ENCODE measurements around the gene ATPAF1. TPM values are rescaled to one million over a fixed set of nuclear protein-coding genes. Genes with fewer than 3 reads are reported as not detected.
"Not testable (repeated sequence)": the region's sequence is repeated elsewhere in the genome, so short reads cannot be mapped to it uniquely, and the experiment has no call there.

ATPAF1 gene
- total and polyA plus RNA-seq, 9 donors, result 42.5 to 59.4 (median 50.8) TPM

DNA sequence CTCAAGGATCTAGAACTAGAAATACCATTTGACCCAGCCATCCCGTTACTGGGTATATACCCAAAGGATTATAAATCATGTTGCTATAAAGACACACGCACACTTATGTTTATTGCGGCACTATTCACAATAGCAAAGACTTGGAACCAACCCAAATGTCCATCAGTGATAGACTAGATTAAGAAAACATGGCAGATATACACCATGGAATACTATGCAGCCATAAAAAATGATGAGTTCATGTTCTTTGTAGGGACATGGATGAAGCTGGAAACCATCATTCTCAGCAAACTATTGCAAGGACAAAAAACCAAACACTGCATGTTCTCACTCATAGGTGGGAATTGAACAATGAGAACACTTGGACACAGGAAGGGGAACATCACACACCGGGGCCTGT lies 26.5 kb upstream of the ATPAF1 start:
- DNase-seq; H3K9me3 ChIP-seq (replicated peaks; ENCODE audit: control insufficient read depth, low read depth, low read length); H3K27ac ChIP-seq (ENCODE audit: low read length); H3K4me3 ChIP-seq (ENCODE audit: low read length); H3K27me3 ChIP-seq (ENCODE audit: control insufficient read depth, insufficient read depth, low read length): not testable (repeated sequence)
- peaks cover 13% of the 10 kb centered on the region for H3K4me1 ChIP-seq (ENCODE audit: control insufficient read depth, insufficient read depth, low read length)
- peaks cover 22% of the 10 kb centered on the region for H3K36me3 ChIP-seq (ENCODE audit: control insufficient read depth, insufficient read depth, low read length)
- no CpG with 5 or more reads among the region's 4 CpGs for WGBS (ENCODE audit: insufficient coverage)

DNA sequence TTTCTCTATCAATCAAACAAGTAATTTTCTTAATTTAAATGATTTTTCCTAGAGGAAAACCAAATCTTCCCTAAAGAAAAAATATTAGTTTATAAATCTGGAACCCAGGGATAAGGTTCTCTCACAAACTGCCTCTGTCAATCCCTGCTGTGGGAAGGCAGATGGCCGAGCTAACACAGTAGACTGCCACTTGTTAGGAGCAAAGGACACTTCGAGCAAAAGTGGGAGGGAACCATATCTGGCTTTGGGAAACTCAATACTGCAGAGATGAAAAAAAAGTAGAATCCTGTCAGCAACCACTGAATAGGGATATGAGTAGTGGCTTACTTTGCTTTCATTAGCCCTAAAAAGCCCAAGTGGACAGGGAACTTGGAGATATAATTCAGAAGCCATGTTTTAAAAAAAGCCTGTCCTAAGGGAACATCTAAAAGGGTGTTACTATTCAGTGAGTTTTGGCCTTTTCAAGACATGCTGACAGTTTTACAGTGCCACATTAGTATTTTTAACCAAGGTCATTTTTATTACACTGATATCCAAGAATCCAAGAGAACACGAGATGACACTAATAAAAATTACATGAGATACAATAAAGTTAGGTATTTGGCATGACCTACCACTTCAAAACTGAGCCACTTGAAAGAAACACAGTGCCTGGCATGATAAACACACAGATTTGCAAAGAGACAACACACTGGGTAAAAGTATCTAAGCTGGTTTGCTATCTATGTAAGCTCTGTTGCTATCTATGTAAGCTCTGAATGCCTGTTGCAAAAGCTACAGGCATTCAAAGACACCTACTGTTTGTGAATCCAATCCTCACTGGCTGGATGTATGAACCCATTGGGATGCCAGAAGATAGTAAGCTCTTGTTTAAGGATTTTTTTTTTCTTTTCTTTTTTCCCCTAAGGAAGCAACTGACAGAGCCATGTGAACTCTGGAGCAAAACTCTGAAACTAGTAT lies 24.9 kb upstream of the ATPAF1 start:
- H3K4me3 ChIP-seq (ENCODE audit: low read length), result no peak overlapping the region
- peak overlapping the region; percentile 6 for H3K27ac ChIP-seq (ENCODE audit: low read length)
- no peaks in the 10 kb centered on the region for H3K27me3 ChIP-seq (ENCODE audit: control insufficient read depth, insufficient read depth, low read length)
- no peak for DNase-seq
- 59% methylated on average over 2 of the region's 3 CpGs for WGBS (ENCODE audit: insufficient coverage)
- H3K9me3 ChIP-seq (replicated peaks; ENCODE audit: control insufficient read depth, low read depth, low read length), result no peaks in the 10 kb centered on the region
- peaks cover 14% of the 10 kb centered on the region for H3K4me1 ChIP-seq (ENCODE audit: control insufficient read depth, insufficient read depth, low read length)
- H3K36me3 ChIP-seq (ENCODE audit: control insufficient read depth, insufficient read depth, low read length), result peaks cover 30% of the 10 kb centered on the region

- H3K4me3 ChIP-seq (ENCODE audit: low read length), result no peak overlapping the region
- 83% methylated on average over 1 of the region's 6 CpGs for WGBS (ENCODE audit: insufficient coverage)
- H3K4me1 ChIP-seq (ENCODE audit: control insufficient read depth, insufficient read depth, low read length), result peaks cover 19% of the 10 kb centered on the region
- no peaks in the 10 kb centered on the region for H3K27me3 ChIP-seq (ENCODE audit: control insufficient read depth, insufficient read depth, low read length)
- no peak overlapping the region for H3K27ac ChIP-seq (ENCODE audit: low read length)
- peaks cover 33% of the 10 kb centered on the region for H3K36me3 ChIP-seq (ENCODE audit: control insufficient read depth, insufficient read depth, low read length)
- no peaks in the 10 kb centered on the region for H3K9me3 ChIP-seq (replicated peaks; ENCODE audit: control insufficient read depth, low read depth, low read length)
- DNase-seq, result no peak
Measured at GRCh38 chr1:46691997-46692790, 24.0 kb upstream of the ATPAF1 start.

DNA sequence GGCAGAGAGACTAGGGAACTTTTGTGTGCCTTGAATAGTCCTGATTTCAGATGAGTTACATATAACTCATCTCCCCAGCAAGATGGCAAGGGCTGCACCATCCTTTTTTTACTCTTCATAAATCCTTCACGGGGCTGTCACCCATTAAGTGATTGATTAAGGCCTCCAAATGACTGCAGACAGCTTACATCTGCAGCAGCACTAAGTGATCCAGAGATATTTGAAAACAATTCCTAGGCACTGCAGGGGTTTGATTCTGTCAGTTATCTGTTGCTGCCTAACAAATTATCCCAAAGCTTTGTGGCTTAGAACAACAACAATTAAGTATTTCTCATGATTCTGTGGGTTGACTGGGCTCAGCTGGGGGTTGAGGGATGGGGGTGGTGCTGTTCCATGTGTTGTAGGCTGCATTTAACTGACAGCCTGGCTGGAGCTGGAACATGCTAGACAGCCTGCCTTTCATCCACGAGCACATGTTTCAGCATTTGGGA lies 22.8 kb upstream of the ATPAF1 start:
- H3K27me3 ChIP-seq (ENCODE audit: control insufficient read depth, insufficient read depth, low read length), result no peaks in the 10 kb centered on the region
- no peaks in the 10 kb centered on the region for H3K9me3 ChIP-seq (replicated peaks; ENCODE audit: control insufficient read depth, low read depth, low read length)
- H3K4me3 ChIP-seq (ENCODE audit: low read length), result no peak overlapping the region
- no peak overlapping the region for H3K27ac ChIP-seq (ENCODE audit: low read length)
- H3K36me3 ChIP-seq (ENCODE audit: control insufficient read depth, insufficient read depth, low read length), result peaks cover 40% of the 10 kb centered on the region
- DNase-seq, result no peak
- WGBS (ENCODE audit: insufficient coverage), result 100% methylated on average over 1 of the region's 2 CpGs
- H3K4me1 ChIP-seq (ENCODE audit: control insufficient read depth, insufficient read depth, low read length), result peaks cover 19% of the 10 kb centered on the region

DNA sequence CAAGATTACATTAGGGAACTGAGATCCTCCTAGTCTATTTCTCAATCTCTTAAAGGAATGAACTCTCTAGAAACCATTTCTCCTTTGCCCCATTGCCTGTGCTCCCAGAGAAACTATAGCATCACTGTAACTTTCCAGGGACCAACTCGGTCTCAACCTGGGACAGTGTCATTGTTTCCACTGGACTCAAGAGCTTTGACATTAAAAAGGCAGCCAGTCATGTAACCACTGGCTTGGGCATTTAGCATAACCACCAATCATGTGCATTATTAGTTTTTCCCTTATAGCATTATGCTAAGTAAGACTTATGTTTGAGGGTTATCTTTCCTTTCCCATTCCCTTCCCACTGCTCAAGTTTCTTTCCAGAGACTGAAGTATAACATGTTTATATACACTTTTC lies 21.7 kb upstream of the ATPAF1 start:
- Histone ChIP-seq H3K27ac (ENCODE audit: low read length) (peak overlapping the region; percentile 80), H3K4me1 (ENCODE audit: control insufficient read depth, insufficient read depth, low read length) (peaks cover 19% of the 10 kb centered on the region)

DNA sequence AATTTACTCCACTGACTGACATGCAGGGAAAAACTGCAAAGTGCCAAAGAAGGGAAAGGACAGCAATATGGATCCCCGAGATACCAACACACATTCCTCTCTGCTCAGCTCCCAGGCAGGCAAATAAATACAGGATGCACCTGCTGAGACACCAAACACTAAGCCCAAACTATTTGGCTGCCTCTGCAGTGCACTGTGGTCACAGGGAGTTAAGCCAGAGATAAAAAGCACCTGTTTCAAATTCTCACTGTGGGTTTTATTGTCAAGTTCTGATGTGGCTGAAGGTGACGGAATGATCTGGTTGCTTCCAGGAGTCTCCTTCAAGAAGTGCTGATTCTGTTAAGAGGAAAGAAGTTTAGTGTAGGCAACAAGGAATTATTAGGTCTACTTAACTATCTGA lies 21.2 kb upstream of the ATPAF1 start:
- peak; percentile 65 for DNase-seq
- H3K27me3 ChIP-seq (ENCODE audit: control insufficient read depth, insufficient read depth, low read length), result no peaks in the 10 kb centered on the region
- peaks cover 38% of the 10 kb centered on the region for H3K36me3 ChIP-seq (ENCODE audit: control insufficient read depth, insufficient read depth, low read length)
- H3K9me3 ChIP-seq (replicated peaks; ENCODE audit: control insufficient read depth, low read depth, low read length), result no peaks in the 10 kb centered on the region
- no CpG with 5 or more reads among the region's 2 CpGs for WGBS (ENCODE audit: insufficient coverage)
- H3K27ac ChIP-seq (ENCODE audit: low read length), result peak overlapping the region; percentile 80
- no peak overlapping the region for H3K4me3 ChIP-seq (ENCODE audit: low read length)
- peaks cover 19% of the 10 kb centered on the region for H3K4me1 ChIP-seq (ENCODE audit: control insufficient read depth, insufficient read depth, low read length)

More for the DNA sequence above, 21.7 kb upstream of the ATPAF1 start:
- H3K36me3 ChIP-seq (ENCODE audit: control insufficient read depth, insufficient read depth, low read length), result peaks cover 34% of the 10 kb centered on the region
- H3K27me3 ChIP-seq (ENCODE audit: control insufficient read depth, insufficient read depth, low read length), result no peaks in the 10 kb centered on the region
- H3K4me3 ChIP-seq (ENCODE audit: low read length), result no peak overlapping the region
- no peaks in the 10 kb centered on the region for H3K9me3 ChIP-seq (replicated peaks; ENCODE audit: control insufficient read depth, low read depth, low read length)
- WGBS (ENCODE audit: insufficient coverage), result 100% methylated on average over 1 of the region's 1 CpG
- no peak for DNase-seq

DNA sequence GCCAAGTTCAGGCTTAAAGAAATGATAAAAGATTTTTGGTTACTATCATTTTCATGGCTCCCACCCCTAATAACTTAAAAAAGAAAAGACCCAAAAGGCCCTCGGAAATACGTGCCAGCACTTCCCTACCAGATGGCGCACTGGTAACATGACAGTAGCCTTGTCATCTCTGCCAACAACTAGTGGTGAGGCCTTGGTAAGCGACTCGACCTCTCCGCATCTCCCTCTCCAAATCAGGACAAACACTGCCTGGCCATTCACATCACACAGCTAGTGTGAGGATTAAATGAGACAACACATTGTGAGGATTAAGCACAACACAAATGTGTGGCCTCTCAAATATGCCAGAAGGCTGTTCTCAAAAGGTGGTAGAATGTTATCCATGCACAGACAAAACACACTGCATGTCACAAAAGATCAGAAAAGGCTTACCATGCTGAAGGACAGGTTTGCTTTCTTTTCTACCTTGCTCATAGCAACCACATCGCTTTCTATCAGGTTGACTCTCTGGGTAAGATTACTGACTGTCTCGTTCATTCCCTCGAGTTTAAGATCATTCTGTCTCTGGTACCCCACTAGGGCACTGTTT lies 19.9 kb upstream of the ATPAF1 start:
- H3K27ac ChIP-seq (ENCODE audit: low read length), result peak overlapping the region; percentile 37
- H3K36me3 ChIP-seq (ENCODE audit: control insufficient read depth, insufficient read depth, low read length), result peaks cover 48% of the 10 kb centered on the region

GRCh38 chr1:46687093-46687659 lies 19.0 kb upstream of the ATPAF1 start:
- Histone ChIP-seq H3K27me3 (ENCODE audit: control insufficient read depth, insufficient read depth, low read length) (no peaks in the 10 kb centered on the region), H3K36me3 (ENCODE audit: control insufficient read depth, insufficient read depth, low read length) (peaks cover 53% of the 10 kb centered on the region), H3K9me3 (replicated peaks; ENCODE audit: control insufficient read depth, low read depth, low read length) (no peaks in the 10 kb centered on the region), H3K4me3 (ENCODE audit: low read length) (no peak overlapping the region), H3K27ac (ENCODE audit: low read length) (peak overlapping the region; percentile 37), H3K4me1 (ENCODE audit: control insufficient read depth, insufficient read depth, low read length) (peaks cover 19% of the 10 kb centered on the region)
- peak; percentile 55 for DNase-seq
- no CpG with 5 or more reads among the region's 2 CpGs for WGBS (ENCODE audit: insufficient coverage)

More for the DNA sequence above, 19.9 kb upstream of the ATPAF1 start:
- WGBS (ENCODE audit: insufficient coverage), result 86% methylated on average over 1 of the region's 9 CpGs
- no peaks in the 10 kb centered on the region for H3K9me3 ChIP-seq (replicated peaks; ENCODE audit: control insufficient read depth, low read depth, low read length)
- DNase-seq, result no peak
- peaks cover 19% of the 10 kb centered on the region for H3K4me1 ChIP-seq (ENCODE audit: control insufficient read depth, insufficient read depth, low read length)
- H3K4me3 ChIP-seq (ENCODE audit: low read length), result no peak overlapping the region
- no peaks in the 10 kb centered on the region for H3K27me3 ChIP-seq (ENCODE audit: control insufficient read depth, insufficient read depth, low read length)

GRCh38 chr1:46686255-46686654 lies 18.1 kb upstream of the ATPAF1 start:
- H3K27me3 ChIP-seq (ENCODE audit: control insufficient read depth, insufficient read depth, low read length), result no peaks in the 10 kb centered on the region
- no peak for DNase-seq
- 60% methylated on average over 1 of the region's 1 CpG for WGBS (ENCODE audit: insufficient coverage)
- H3K9me3 ChIP-seq (replicated peaks; ENCODE audit: control insufficient read depth, low read depth, low read length), result no peaks in the 10 kb centered on the region
- H3K4me3 ChIP-seq (ENCODE audit: low read length), result no peak overlapping the region
- H3K4me1 ChIP-seq (ENCODE audit: control insufficient read depth, insufficient read depth, low read length), result peaks cover 17% of the 10 kb centered on the region
- H3K36me3 ChIP-seq (ENCODE audit: control insufficient read depth, insufficient read depth, low read length), result peaks cover 59% of the 10 kb centered on the region
- no peak overlapping the region for H3K27ac ChIP-seq (ENCODE audit: low read length)
